Adrenal gland (tissue), 12 donors: Measurements from ENCODE around the gene BUD13. TPM values are rescaled to one million over a fixed set of nuclear protein-coding genes. Genes with fewer than 3 reads are reported as not detected.
"Not testable (repeated sequence)": the region's sequence is repeated elsewhere in the genome, so short reads cannot be mapped to it uniquely, and the experiment has no call there.

Source experiments
- DNase-seq, 7 donors: peaks; one replicate each; pipeline ENCODE4 v3.0.0-alpha.2; 2019 to 2020
- H3K27ac ChIP-seq, 5 donors: fragments of 200-600 bp; sonication (generic) in 4 of 5; 1 replicate in 3 of 5; 2 replicates in 2 of 5; pipeline versions ENCODE4 v1.5.1 to v1.8.0; 2016 to 2020; ENCODE audit warnings: mild to moderate bottlenecking in 1 of 5
- H3K27me3 ChIP-seq: fragments of 200-600 bp; 2 replicates; pipeline ENCODE4 v1.8.0; 2021
- H3K36me3 ChIP-seq, 2 donors: fragments of 200-600 bp; replicated peaks in 1 of 2; 1 replicate in 1 of 2; 2 replicates in 1 of 2; pipeline versions ENCODE4 v1.5.1 to v1.8.0; 2018 to 2022
- H3K4me1 ChIP-seq, 2 donors: fragments of 200-600 bp; replicated peaks in 1 of 2; 1 replicate in 1 of 2; 2 replicates in 1 of 2; pipeline versions ENCODE4 v1.5.1 to v1.8.0; 2018 to 2021
- H3K4me3 ChIP-seq, 4 donors: fragments of 200-600 bp; sonication (generic) in 3 of 4; one replicate each; pipeline ENCODE4 v1.5.1; 2016 to 2018
- H3K9me3 ChIP-seq, 3 donors: fragments of 200-600 bp; sonication (generic) in 1 of 3; replicated peaks in 1 of 3; 1 replicate in 2 of 3; 2 replicates in 1 of 3; pipeline versions ENCODE4 v1.5.1 to v1.8.0; 2016 to 2021
- CTCF ChIP-seq, 6 experiments: fragments of 450-650 bp in 4 of 6; fragments of 200-600 bp in 2 of 6; sonication (generic) in 1 of 6; IDR thresholded peaks; 1 replicate in 5 of 6; 2 replicates in 1 of 6; pipeline versions ENCODE4 v1.5.1 to v1.8.0; 2016 to 2021; ENCODE audit warnings: antibody characterized with exemption in 6 of 6, mild to moderate bottlenecking in 2 of 6, moderate library complexity in 1 of 6
- POLR2A ChIP-seq, 2 donors: fragments of 450-650 bp; IDR thresholded peaks; one replicate each; pipeline ENCODE4 v1.6.1; 2017; ENCODE audit warnings: antibody characterized with exemption in 2 of 2, mild to moderate bottlenecking in 2 of 2, moderate library complexity in 1 of 2
- WGBS, 4 donors: extraction: QIAGEN DNeasy Blood & Tissue Kit in 2 of 4; methylation state at CpG; one replicate each; pipeline versions ENCODE4 v1.1.5 to v1.1.7; 2013 to 2017; 5-methylcytosine and 5-hydroxymethylcytosine counted together
- intact Hi-C, 2 donors: fragments of 100-400 bp; cut with DNase I; formaldehyde crosslinking; loops; one replicate each; pipeline versions ENCODE4 v1.14.1 to v1.15.0; 2022 to 2023
- polyA plus RNA-seq, 3 donors: library from polyadenylated mRNA; stranded (reverse); fragments of 200-250 nt in 2 of 3; fragments of 350-450 nt in 1 of 3; fragmentation: Illumina TruSeq in 1 of 3; extraction: RNeasy Lipid Tissue Mini Kit (QIAGEN cat#74804) in 1 of 3; gene quantifications; one replicate each; pipeline ENCODE4 v1.2.3, GENCODE V29; 2013 to 2014
- total RNA-seq, 9 donors: library from RNA; depleted of rRNA in 4 of 9; stranded (reverse); fragments of >200 nt in 4 of 9; fragments of 120-200 nt in 1 of 9; fragmentation: NEBNext Ultra II Directional in 1 of 9; extraction: Animal tissue kit (Norgen Biotek cat#: 25700) in 1 of 9; gene quantifications; one replicate each; pipeline versions ENCODE4 v1.1.0 to v1.2.4, GENCODE V29; 2013 to 2023
- donor health status: healthy with polysubstance abuse.
- donor health status: Bipolar disorder and iron deficiency.
- donor health status: DM: yes; HTN: yes; CAD: no.
- donor health status: DM: no; HTN: no; CAD: no.
- donor health status: DM: no; HTN: no; CAD: no.
- donor health status: DM: yes; HTN: yes; CAD: no.

The BUD13 gene
- total and polyA plus RNA-seq, 12 donors: 7.5 to 20.4 (median 11.4) TPM

GRCh38 chr11:116804001-116804400 lies 31.2 kb upstream of the BUD13 start:
- Histone ChIP-seq H3K4me3 (no peak overlapping the region), H3K27ac (no peak overlapping the region), H3K9me3 (no peaks in the 10 kb centered on the region), H3K4me1 (no peaks in the 10 kb centered on the region), H3K27me3 (peaks cover 6% of the 10 kb centered on the region), H3K36me3 (no peaks in the 10 kb centered on the region)
- WGBS, 4 donors: 53 to 70% (median 67%) methylated on average over 3 of the region's 3 CpGs
- intact Hi-C loops: no loop called here
- TF ChIP-seq POLR2A (IDR thresholded peaks at IDR 0.05) (no peak), CTCF (IDR thresholded peaks at IDR 0.05) (no peak)
- no peak for DNase-seq

GRCh38 chr11:116801662-116802061 lies 28.9 kb upstream of the BUD13 start:
- DNase-seq, H3K36me3 ChIP-seq, H3K4me3 ChIP-seq, H3K27ac ChIP-seq, intact Hi-C loops, H3K27me3 ChIP-seq, H3K9me3 ChIP-seq, H3K4me1 ChIP-seq: not testable (repeated sequence)

GRCh38 chr11:116800610-116801009 lies 27.8 kb upstream of the BUD13 start:
- Histone ChIP-seq H3K4me3 (no peak overlapping the region), H3K27ac (no peak overlapping the region), H3K4me1 (no peaks in the 10 kb centered on the region), H3K27me3 (peaks cover 6% of the 10 kb centered on the region), H3K36me3 (no peaks in the 10 kb centered on the region), H3K9me3 (no peaks in the 10 kb centered on the region)
- 85 to 98% (median 95%) methylated on average over 2 of the region's 2 CpGs for WGBS, 4 donors
- DNase-seq: no peak
- TF ChIP-seq POLR2A (IDR thresholded peaks at IDR 0.05): no peak
- TF ChIP-seq CTCF (IDR thresholded peaks at IDR 0.05): no peak
- intact Hi-C loops: no loop called here

GRCh38 chr11:116798368-116798767 lies 25.6 kb upstream of the BUD13 start:
- Histone ChIP-seq H3K4me3 (no peak overlapping the region), H3K4me1 (no peaks in the 10 kb centered on the region), H3K27ac (no peak overlapping the region), H3K36me3 (no peaks in the 10 kb centered on the region), H3K27me3 (peaks cover 6% of the 10 kb centered on the region), H3K9me3 (no peaks in the 10 kb centered on the region)
- WGBS, 4 donors: 74 to 84% (median 82%) methylated on average over 5 of the region's 5 CpGs
- intact Hi-C loops: loop anchor here in 1 of 2 donors (10.0 kb wide), 1 partner anchor 306 kb away; no protein-coding TSS in a partner anchor
- no peak for TF ChIP-seq POLR2A (IDR thresholded peaks at IDR 0.05)
- no peak for TF ChIP-seq CTCF (IDR thresholded peaks at IDR 0.05)
- DNase-seq: no peak

- 68 to 75% (median 72%) methylated on average over 5 of the region's 5 CpGs for WGBS, 4 donors
- Histone ChIP-seq H3K27me3 (peaks cover 6% of the 10 kb centered on the region), H3K4me3 (no peak overlapping the region), H3K9me3 (no peaks in the 10 kb centered on the region), H3K4me1 (no peaks in the 10 kb centered on the region), H3K27ac (no peak overlapping the region), H3K36me3 (no peaks in the 10 kb centered on the region)
- DNase-seq: no peak
- TF ChIP-seq CTCF (IDR thresholded peaks at IDR 0.05) (no peak), POLR2A (IDR thresholded peaks at IDR 0.05) (no peak)
- intact Hi-C loops: loop anchor here in 1 of 2 donors (10.0 kb wide), 1 partner anchor 307 kb away; no protein-coding TSS in a partner anchor
These were observed 25.0 kb upstream of the BUD13 start for GRCh38 chr11:116797816-116798215.
